Stimulated activated naive B cell treated with anti-CD40 and anti-IgM and Interleukin-4, amounts not matched to agents 10 μg/mL and 1 μg/mL and 100 μg/mL, for 72 hours (primary cell): ENCODE data around the gene PRRG4.
"Not testable (repeated sequence)": the region's sequence is repeated elsewhere in the genome, so short reads cannot be mapped to it uniquely, and the experiment has no call there.

Experiments
- ATAC-seq, 2 donors: fragments of 150-1000 bp; cut with Tn5 transposase; replicated peaks; 2 replicates each; pipeline ENCODE4 v1.10.0; 2021; ENCODE audit warnings: moderate library complexity in 1 of 2
- DNase-seq: peaks from one replicate; pipeline ENCODE4 v3.0.0; 2021
- H3K27ac Mint-ChIP-seq: one replicate; pipeline ENCODE4 v1.8.0; 2022; ENCODE audit warnings: mild to moderate bottlenecking, mixed read lengths
- H3K27me3 Mint-ChIP-seq, 2 donors: one replicate each; pipeline ENCODE4 v1.8.0; 2022; ENCODE audit warnings: mixed read lengths in 2 of 2
- H3K36me3 Mint-ChIP-seq, 2 donors: one replicate each; pipeline ENCODE4 v1.8.0; 2022; ENCODE audit warnings: mixed read lengths in 2 of 2, mild to moderate bottlenecking in 1 of 2
- H3K4me1 Mint-ChIP-seq, 2 donors: one replicate each; pipeline ENCODE4 v1.8.0; 2022; ENCODE audit warnings: mixed read lengths in 2 of 2, mild to moderate bottlenecking in 1 of 2
- H3K4me3 Mint-ChIP-seq, 2 donors: one replicate each; pipeline ENCODE4 v1.8.0; 2022; ENCODE audit warnings: mild to moderate bottlenecking in 2 of 2, mixed read lengths in 2 of 2, moderate library complexity in 1 of 2
- H3K9me3 Mint-ChIP-seq, 2 donors: one replicate each; pipeline ENCODE4 v1.8.0; 2022; ENCODE audit warnings: mixed read lengths in 2 of 2, mild to moderate bottlenecking in 1 of 2

The PRRG4 gene

DNA sequence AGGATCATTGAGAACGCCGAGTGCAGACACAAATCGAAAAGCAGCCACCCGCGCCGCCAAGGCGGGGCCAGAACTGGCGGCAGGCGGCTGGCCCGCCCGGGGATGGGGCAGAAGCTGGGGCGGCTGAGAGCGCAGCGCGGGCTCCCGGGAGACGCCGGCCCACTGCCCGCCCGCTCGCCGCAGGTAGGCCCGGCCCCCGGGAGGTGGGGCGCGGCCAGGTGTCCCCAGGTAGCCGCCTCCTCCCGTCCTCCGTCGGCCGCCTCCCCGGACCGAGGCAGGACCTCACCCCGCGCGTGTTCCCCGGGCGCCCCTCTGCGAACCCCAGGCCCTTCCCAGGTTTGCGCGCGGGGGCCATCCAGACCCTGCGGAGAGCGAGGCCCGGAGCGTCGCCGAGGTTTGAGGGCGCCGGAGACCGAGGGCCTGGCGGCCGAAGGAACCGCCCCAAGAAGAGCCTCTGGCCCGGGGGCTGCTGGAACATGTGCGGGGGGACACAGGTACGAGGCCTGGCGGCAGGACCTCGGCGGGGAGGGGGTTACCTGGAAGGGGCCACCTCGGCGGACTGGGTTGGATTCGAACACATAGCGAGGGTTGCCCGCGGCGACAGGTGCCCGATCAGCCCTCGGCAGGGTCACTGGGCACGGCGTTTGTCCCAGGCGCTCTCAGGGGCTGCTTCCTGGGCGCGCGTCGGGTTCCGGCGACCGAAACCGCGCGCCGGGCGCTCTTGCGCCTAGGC, at the start of gene PRRG4:
Gene PRRG4, plus strand, starts transcription at position 248 of the 733 bp plus-strand sequence. CDS start 603 bp downstream, outside the sequence.
- peak; percentile 55 for DNase-seq
- Mint-ChIP-seq H3K9me3 (no peaks in the 10 kb centered on the region), H3K36me3 (peaks cover 0 to 2% of the 10 kb centered on the region in 2 donors), H3K27ac (peak within 1 kb of the TSS; percentile 95), H3K4me1 (peaks cover 0 to 11% of the 10 kb centered on the region in 2 donors), H3K27me3 (peaks cover 10 to 15% of the 10 kb centered on the region in 2 donors), H3K4me3 (peak within 1 kb of the TSS; percentile 94 to 98)
- peak; percentile 88 to 89 for ATAC-seq

DNA sequence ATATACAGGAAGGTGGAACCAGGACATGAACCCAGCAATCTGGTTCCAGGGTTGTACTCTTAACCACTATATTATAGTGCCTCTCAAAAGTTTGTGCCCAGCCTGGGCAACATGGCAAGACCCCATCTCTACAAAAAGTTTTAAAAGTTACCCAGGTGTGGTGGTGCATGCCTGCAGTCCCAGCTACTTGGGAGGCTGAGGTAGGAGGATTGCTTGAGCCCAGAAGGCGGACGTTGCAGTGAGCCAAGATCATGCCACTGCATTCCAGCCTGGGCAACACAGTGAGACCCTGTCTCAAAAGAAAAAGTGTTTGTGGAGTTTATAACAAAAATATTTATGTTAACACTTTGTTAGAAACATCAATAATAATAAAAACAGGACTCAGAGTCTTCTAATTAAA, 48.9 kb upstream of the PRRG4 start:
- not testable (repeated sequence) for H3K36me3 Mint-ChIP-seq, H3K4me3 Mint-ChIP-seq, ATAC-seq, DNase-seq, H3K27ac Mint-ChIP-seq, H3K27me3 Mint-ChIP-seq, H3K9me3 Mint-ChIP-seq
- peaks cover 15 to 22% of the 10 kb centered on the region in 2 donors for H3K4me1 Mint-ChIP-seq

DNA sequence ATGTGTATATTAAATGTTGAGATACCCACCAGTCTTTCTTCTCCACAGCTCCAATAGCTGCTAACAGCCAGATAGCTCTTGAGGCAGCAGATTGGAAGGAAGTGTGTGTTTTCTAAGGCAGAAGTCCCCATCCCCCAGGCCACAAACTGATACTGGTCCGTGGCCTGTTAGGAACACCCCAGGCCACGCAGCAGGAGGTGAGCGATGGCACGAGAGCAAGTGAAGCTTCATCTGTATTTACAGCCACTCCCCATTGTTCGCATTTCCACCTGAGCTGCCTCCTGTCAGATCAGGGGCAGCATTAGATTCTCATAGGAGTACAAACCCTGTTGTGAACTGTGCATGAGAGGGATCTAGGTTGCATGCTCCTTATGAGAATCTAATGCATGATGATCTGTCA, 48.0 kb upstream of the PRRG4 start:
- peaks cover 8 to 14% of the 10 kb centered on the region in 2 donors for H3K4me1 Mint-ChIP-seq
- no peak overlapping the region for H3K27ac Mint-ChIP-seq
- no peaks in the 10 kb centered on the region for H3K9me3 Mint-ChIP-seq
- DNase-seq (no peak), ATAC-seq (no peak)
- no peaks in the 10 kb centered on the region for H3K36me3 Mint-ChIP-seq
- no peaks in the 10 kb centered on the region for H3K27me3 Mint-ChIP-seq
- H3K4me3 Mint-ChIP-seq = no peak overlapping the region

DNA sequence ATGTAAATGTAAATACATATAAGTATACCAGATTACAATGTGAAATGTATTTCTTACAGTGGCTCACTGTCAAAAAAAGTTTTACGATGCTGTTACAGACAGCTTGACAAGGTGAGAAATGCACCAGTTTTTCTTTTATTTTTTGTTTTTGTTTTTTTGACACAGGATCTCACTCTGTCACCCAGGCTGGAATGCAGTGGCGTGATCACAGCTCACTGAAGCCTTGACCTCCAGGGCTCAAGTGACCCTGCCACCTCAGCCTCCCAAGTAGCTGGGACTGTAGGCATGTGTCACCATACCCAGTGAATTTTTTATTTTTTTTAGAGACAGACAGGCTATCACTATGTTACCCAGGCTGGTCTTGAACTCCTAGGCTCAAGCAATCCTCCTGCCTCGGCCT, 44.5 kb upstream of the PRRG4 start:
- peak overlapping the region; percentile 14 for H3K27ac Mint-ChIP-seq
- H3K4me3 Mint-ChIP-seq = no peak overlapping the region
- DNase-seq = no peak
- H3K36me3 Mint-ChIP-seq = no peaks in the 10 kb centered on the region
- ATAC-seq = no peak
- H3K27me3 Mint-ChIP-seq = no peaks in the 10 kb centered on the region
- no peaks in the 10 kb centered on the region for H3K9me3 Mint-ChIP-seq
- H3K4me1 Mint-ChIP-seq = no peaks in the 10 kb centered on the region

DNA sequence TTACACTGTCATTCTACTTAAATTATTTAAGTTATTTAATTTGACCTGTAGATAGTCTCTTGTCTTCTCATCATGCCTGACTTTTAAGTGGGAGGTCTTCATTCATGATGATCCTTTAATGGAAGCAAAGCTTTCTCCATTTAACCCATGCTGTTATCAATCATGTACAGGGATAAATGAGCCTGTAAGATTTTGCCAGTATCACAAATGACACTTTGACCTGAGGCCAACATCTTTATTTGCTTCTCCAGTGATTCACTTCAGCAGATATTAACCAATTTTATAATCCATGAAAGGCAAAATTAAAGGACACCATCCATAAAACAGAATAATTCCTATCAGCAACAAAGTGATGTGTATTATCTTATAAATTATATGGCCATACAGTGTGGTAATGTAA, 42.9 kb upstream of the PRRG4 start:
- DNase-seq = no peak
- no peak overlapping the region for H3K4me3 Mint-ChIP-seq
- H3K27ac Mint-ChIP-seq = no peak overlapping the region
- H3K36me3 Mint-ChIP-seq = no peaks in the 10 kb centered on the region
- H3K27me3 Mint-ChIP-seq = peaks cover 0 to 3% of the 10 kb centered on the region in 2 donors
- ATAC-seq = no peak
- H3K4me1 Mint-ChIP-seq = no peaks in the 10 kb centered on the region
- H3K9me3 Mint-ChIP-seq = no peaks in the 10 kb centered on the region

DNA sequence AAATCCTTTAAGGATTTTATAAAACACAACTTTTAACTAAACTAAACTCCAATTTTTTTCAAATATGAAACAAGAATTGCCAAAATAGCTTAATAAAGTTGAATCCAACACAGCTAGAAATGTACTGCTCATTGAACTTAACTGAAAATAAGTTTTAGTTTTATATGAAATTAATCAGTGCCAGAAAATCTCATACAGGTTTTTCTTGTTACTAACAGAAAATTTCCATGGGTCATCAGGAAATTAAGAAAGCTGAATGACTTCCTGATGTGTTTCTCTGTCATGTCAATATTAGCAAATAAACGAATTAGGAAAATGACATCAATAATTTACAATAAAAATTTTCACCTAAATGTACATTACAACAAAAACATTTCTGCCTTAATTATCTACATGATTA, 38.8 kb upstream of the PRRG4 start:
- no peaks in the 10 kb centered on the region for H3K36me3 Mint-ChIP-seq
- H3K4me3 Mint-ChIP-seq = no peak overlapping the region
- peaks cover 0 to 8% of the 10 kb centered on the region in 2 donors for H3K27me3 Mint-ChIP-seq
- no peak for ATAC-seq
- H3K4me1 Mint-ChIP-seq = no peaks in the 10 kb centered on the region
- no peaks in the 10 kb centered on the region for H3K9me3 Mint-ChIP-seq
- H3K27ac Mint-ChIP-seq = no peak overlapping the region
- DNase-seq = no peak

DNA sequence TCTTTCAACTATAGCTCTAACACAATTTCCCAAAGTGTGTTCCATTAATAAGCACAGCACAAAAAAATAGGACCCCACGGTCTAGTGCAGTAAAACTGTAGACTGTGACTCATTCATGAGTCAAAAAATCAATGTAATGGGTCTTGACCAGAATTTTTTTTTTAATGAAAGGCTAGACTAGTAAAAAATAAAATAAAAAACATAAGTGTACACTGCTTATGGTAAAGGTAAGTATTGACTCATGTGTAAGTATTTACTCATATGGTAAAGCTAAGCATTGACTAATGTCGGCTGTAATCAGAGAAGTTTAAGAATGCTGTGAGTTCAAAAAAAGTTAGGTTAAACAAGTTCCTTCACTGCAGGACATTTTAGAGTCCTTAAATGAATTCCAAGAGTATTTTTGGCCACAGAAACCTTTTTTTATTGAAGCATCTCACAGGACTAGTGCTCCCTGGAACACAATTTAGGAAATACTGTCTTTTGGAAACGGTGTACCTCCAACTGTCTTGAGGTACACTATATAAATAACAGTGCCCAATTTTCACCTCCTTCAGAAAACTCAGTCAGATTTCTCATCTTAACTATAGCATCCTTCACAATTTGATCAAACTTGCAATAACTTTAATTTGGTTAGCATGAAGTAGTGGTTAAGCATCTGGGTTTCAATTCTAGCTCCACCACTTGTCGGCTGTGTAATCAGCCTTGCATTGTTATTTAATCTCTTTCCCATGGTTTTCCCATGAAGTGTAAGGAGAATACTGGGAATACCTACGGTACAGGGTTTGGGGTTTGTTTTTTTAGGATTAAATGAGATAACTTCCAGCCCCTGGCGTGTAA, 37.4 kb upstream of the PRRG4 start:
- Mint-ChIP-seq H3K4me3 (no peak overlapping the region), H3K9me3 (no peaks in the 10 kb centered on the region), H3K4me1 (no peaks in the 10 kb centered on the region), H3K36me3 (no peaks in the 10 kb centered on the region), H3K27me3 (peaks cover 0 to 10% of the 10 kb centered on the region in 2 donors), H3K27ac (no peak overlapping the region)
- DNase-seq = no peak
- ATAC-seq = no peak

DNA sequence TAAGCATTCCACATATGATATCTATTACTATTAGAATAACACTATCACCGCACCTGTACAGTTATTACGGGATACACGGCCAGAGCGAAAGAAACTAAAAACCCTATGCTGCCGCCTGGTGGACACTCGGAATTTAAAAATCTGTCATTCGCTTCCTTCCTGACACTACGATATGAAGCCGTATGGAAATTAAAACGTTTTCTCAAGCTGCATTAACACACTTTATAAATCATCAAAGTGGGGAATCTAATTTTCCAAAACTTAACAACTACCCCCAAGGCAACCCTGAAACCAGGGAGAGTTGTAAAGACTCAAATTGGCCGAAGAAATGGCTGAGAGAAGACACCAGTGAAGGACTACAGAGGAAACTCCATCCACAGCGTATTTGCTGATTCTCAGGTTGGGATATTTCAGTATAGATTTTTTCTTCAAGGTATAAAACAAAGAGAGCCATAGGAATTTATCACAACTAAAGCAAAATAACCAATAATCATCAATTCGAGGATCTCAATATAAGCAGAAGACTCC, 36.7 kb upstream of the PRRG4 start:
- Mint-ChIP-seq H3K4me1 (no peaks in the 10 kb centered on the region), H3K27ac (no peak overlapping the region), H3K27me3 (peaks cover 0 to 10% of the 10 kb centered on the region in 2 donors), H3K4me3 (peak overlapping the region; percentile 10 to 33), H3K9me3 (no peaks in the 10 kb centered on the region), H3K36me3 (no peaks in the 10 kb centered on the region)
- ATAC-seq = peak; percentile 72 to 74
- DNase-seq = peak; percentile 26

DNA sequence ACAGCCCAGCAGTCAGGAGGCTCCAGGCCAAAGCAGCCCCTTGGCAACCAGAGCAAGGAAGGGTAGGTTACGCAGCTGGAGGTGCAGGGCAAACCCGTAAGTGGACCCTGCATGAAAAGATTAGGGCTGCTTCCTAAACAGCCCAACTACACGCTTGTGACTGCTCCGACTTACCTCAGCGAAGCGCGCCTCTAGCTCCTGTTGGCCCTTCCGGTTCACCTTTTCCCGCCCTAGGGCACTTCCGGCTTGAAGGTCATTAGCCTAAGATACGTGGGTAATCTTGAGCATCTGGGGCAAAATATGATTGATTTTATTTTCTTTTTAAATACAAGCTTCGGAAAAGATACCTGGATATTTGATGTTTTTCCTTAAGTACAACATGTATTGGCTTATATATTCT, 35.3 kb upstream of the PRRG4 start, which contains the start of gene CCDC73:
Gene CCDC73, minus strand, starts transcription at position 224 of the 400 bp plus-strand sequence. CDS start 34,419 bp downstream, outside the sequence.
- Mint-ChIP-seq H3K27me3 (peaks cover 0 to 10% of the 10 kb centered on the region in 2 donors), H3K27ac (no peak within 1 kb of the TSS), H3K4me1 (no peaks in the 10 kb centered on the region), H3K36me3 (no peaks in the 10 kb centered on the region), H3K4me3 (no peak within 1 kb of the TSS), H3K9me3 (no peaks in the 10 kb centered on the region)
- DNase-seq = no peak
- ATAC-seq = no peak

DNA sequence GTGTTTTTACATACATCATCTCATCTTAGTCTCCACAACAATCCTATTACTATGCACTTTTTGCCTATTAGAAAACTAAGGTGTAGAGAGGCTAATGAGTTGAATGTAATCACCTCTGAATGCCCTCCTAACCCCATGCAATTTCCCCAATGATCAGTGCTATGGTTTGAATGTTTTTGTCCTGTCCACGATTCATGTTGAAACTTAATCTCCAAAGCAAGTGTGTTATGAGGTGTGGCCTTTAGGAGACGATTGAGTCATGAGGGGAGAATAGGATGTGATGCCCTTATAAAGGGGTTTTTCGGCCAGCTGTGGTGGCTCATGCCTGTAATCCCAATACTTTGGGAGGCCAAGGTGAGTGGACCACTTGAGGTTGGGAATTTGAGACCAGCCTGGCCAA, 33.3 kb upstream of the PRRG4 start:
- H3K4me1 Mint-ChIP-seq = no peaks in the 10 kb centered on the region
- peaks cover 0 to 10% of the 10 kb centered on the region in 2 donors for H3K27me3 Mint-ChIP-seq
- no peak overlapping the region for H3K27ac Mint-ChIP-seq
- no peaks in the 10 kb centered on the region for H3K36me3 Mint-ChIP-seq
- ATAC-seq (peak; percentile 39 to 53), DNase-seq (no peak)
- H3K4me3 Mint-ChIP-seq = no peak overlapping the region
- no peaks in the 10 kb centered on the region for H3K9me3 Mint-ChIP-seq

DNA sequence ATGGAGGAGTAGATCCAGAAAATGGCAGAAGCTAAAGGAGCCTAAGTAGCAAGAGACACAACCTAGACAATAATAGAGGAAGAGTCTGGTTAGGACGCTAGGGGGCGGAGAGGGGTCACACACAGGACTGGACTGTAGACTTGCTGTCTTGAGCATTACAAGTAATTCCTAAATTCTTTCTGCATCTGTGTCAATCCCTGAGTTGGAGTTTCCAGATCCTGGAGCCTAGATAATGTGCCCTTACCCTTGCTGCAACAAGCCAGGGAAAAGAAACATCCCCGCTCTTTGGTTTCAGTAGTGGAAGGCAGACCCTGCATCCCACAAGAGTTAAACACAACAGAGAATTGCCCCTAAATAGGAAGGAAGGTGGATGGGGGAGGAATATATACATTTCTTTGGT, 20.4 kb upstream of the PRRG4 start:
- ATAC-seq (peak; percentile 91 to 95), DNase-seq (peak; percentile 35)
- Mint-ChIP-seq H3K4me3 (no peak overlapping the region), H3K27me3 (no peaks in the 10 kb centered on the region), H3K9me3 (no peaks in the 10 kb centered on the region), H3K4me1 (peaks cover 0 to 2% of the 10 kb centered on the region in 2 donors), H3K36me3 (no peaks in the 10 kb centered on the region), H3K27ac (no peak overlapping the region)

DNA sequence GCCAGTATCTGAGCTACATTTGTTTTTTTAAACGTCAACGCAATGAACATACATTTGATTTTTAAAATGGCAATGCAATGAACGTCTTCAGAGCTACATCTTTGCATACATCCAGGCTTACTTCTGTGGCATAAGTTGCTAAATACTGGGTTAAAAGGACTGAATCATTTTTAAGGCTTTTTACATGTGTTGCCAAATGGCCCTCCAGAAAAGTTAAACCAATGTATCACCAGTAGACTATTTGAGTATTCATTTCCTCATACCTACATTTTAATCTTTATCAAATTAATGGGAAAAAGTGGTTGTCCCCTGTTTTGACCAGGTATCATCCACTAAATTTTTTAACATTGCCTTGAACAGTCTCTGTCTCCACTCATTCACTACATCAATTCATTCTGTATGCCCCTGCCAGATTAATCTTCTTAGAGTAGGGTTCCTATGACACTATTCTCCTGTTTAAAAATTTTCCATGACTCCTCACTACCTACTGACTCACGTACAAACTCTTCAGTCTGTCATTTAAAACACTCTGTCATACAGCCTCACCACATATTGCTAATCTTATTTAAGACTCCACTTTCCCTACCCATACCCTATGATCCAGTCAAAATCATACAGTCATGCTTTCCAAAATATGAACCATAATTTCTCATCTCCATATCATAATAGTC, 12.4 kb upstream of the PRRG4 start:
- DNase-seq = no peak
- Mint-ChIP-seq H3K27ac (no peak overlapping the region), H3K9me3 (no peaks in the 10 kb centered on the region), H3K36me3 (no peaks in the 10 kb centered on the region), H3K4me1 (peaks cover 2 to 9% of the 10 kb centered on the region in 2 donors), H3K4me3 (no peak overlapping the region), H3K27me3 (no peaks in the 10 kb centered on the region)
- peak in 1 of 2 donors; percentile 12 for ATAC-seq

DNA sequence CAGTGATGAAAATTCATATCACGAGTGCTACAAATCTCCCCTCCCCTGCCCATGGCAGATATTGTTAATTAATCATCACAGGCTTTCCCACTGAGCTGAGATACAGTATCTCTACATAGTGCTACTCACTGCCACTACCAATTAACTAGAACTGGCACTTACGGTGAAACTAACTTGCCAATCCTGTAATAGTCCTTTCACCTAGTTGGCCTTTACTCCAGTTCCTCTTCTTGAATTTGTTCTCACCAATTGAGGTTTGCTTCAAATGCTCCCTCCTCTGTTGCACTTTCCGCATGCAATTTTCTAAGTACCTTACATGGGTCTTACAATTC, 11.9 kb upstream of the PRRG4 start:
- Mint-ChIP-seq H3K36me3 (peaks cover 0 to under 1% of the 10 kb centered on the region in 2 donors), H3K27me3 (no peaks in the 10 kb centered on the region), H3K4me1 (peaks cover 2 to 9% of the 10 kb centered on the region in 2 donors), H3K9me3 (no peaks in the 10 kb centered on the region), H3K27ac (no peak overlapping the region), H3K4me3 (no peak overlapping the region)
- no peak for DNase-seq
- peak in 1 of 2 donors; percentile 29 for ATAC-seq

DNA sequence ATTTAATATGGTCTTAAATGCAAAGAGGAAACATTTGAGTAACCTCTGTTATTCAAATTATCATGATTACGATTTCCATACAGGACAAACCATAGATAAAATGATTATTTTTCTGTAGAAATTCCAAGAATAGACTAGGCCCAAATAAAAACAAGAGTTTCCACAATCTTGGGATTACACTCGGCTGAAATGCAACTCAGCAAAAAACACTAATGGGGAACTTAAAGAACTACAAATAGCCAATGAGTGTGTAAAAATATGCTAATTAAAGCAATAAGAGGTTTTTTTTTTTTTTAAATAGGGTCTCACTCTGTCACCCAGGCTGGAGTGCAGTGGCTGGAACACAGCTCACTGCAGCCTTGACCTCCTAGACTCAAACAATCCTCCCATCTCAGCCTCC, 10.5 kb upstream of the PRRG4 start:
- no peaks in the 10 kb centered on the region for H3K9me3 Mint-ChIP-seq
- no peak overlapping the region for H3K4me3 Mint-ChIP-seq
- no peak overlapping the region for H3K27ac Mint-ChIP-seq
- no peaks in the 10 kb centered on the region for H3K27me3 Mint-ChIP-seq
- peaks cover 0 to 2% of the 10 kb centered on the region in 2 donors for H3K36me3 Mint-ChIP-seq
- ATAC-seq = no peak
- no peak for DNase-seq
- H3K4me1 Mint-ChIP-seq = peaks cover 2 to 9% of the 10 kb centered on the region in 2 donors
